GM12878 (cell line): ENCODE results near the gene HTRA3.

Experiments used
- EP300 ChIP-seq, 2 experiments: fragments of 150-350 bp in 1 of 2; IDR thresholded peaks; 2 replicates each; pipeline ENCODE4 v1.6.1; 2011 to 2012; ENCODE audit warnings: low read depth in 2 of 2, low read length in 2 of 2, borderline replicate concordance in 1 of 2, improper control_type of control experiment in 1 of 2, inconsistent platforms in 1 of 2; ENCODE audit not compliant: control insufficient read depth in 1 of 2
- ESRRA ChIP-seq: IDR thresholded peaks from 2 replicates; pipeline ENCODE4 v1.6.1; 2012; ENCODE audit warnings: mild to moderate bottlenecking, low read length, improper control_type of control experiment
- GATAD2B ChIP-seq: fragments of 450-650 bp; conservative IDR thresholded peaks from 2 replicates; pipeline ENCODE4 v1.6.1; 2017; ENCODE audit warnings: low read depth, mild to moderate bottlenecking, moderate library complexity
- JUND ChIP-seq: IDR thresholded peaks from 2 replicates; pipeline ENCODE4 v1.6.1; 2012; ENCODE audit warnings: low read depth, mild to moderate bottlenecking, low read length, improper control_type of control experiment, moderate library complexity
- NR2C1 ChIP-seq: fragments of 450-650 bp; IDR thresholded peaks from 2 replicates; pipeline ENCODE4 v1.6.1; 2017; ENCODE audit warnings: antibody characterized with exemption, mild to moderate bottlenecking, moderate library complexity
- POLR2A ChIP-seq: IDR thresholded peaks from 2 replicates; pipeline ENCODE4 v1.6.1; 2011; ENCODE audit warnings: low read depth, mild to moderate bottlenecking, low read length
- RAD21 ChIP-seq: IDR thresholded peaks from 2 replicates; pipeline ENCODE4 v1.6.1; 2011; ENCODE audit warnings: mild to moderate bottlenecking, low read depth, low read length, moderate library complexity; ENCODE audit not compliant: insufficient read depth
- RFX5 ChIP-seq: IDR thresholded peaks from 2 replicates; pipeline ENCODE4 v1.6.1; 2011; ENCODE audit warnings: low read depth, low read length, improper control_type of control experiment
- TAF1 ChIP-seq: IDR thresholded peaks from 2 replicates; pipeline ENCODE4 v1.6.1; 2011; ENCODE audit warnings: mild to moderate bottlenecking, low read depth, low read length, borderline replicate concordance
- TF ChIP-seq, protein P1 (sequence below), 3 experiments: IDR thresholded peaks in 2 of 3; conservative IDR thresholded peaks in 1 of 3; 2 replicates each; pipeline ENCODE4 v1.5.1; 2011; ENCODE audit warnings: low read depth in 3 of 3, low read length in 3 of 3, mild to moderate bottlenecking in 3 of 3, control low read depth in 2 of 3, moderate library complexity in 2 of 3, inconsistent platforms in 1 of 3, mixed read lengths in 1 of 3; ENCODE audit not compliant: control insufficient read depth in 2 of 3, insufficient read depth in 1 of 3; ENCODE audit errors: extremely low read depth in 1 of 3
- TF ChIP-seq, protein P2 (sequence below): IDR thresholded peaks from 2 replicates; pipeline ENCODE4 v1.6.1; 2012; ENCODE audit warnings: mild to moderate bottlenecking, low read depth, low read length

DNA sequence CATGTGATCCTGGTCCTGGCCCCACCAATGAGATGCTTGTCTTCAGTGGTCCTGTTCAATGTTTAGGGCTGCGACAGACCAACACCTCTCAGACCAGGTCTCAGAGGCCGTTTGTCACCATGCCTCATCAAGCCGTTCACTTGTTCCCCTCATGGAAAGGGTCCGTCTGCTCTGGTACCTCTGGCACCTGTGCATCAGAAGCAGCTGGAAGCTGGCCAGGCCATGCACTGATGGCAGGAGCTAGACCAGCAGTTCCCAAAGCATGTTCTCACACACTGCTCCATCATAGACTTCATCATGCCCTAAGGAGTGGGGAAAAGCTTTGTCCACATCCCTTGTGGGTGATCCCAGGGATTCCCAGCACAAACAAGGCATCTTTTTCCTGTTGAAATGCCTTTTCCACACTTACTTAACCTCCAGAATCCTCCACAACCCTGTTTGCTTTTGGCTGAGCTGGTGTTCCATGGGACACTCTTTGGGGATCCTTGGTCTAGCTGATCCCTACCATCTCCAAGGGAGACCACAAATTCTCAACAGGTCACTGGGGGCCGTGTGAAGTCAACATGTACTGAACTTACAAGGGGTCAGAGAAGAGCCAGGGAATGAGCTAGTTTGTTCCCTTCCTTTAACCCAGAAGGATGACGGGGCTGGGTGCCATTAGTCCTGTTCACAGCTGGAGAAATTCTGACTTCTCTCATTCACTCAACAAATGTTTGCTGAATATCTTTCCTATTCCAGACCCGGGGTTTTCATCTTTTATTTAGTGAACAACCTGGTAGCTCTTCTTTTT, 48.7 kb upstream of the HTRA3 start:
- TF ChIP-seq, protein P1, sequence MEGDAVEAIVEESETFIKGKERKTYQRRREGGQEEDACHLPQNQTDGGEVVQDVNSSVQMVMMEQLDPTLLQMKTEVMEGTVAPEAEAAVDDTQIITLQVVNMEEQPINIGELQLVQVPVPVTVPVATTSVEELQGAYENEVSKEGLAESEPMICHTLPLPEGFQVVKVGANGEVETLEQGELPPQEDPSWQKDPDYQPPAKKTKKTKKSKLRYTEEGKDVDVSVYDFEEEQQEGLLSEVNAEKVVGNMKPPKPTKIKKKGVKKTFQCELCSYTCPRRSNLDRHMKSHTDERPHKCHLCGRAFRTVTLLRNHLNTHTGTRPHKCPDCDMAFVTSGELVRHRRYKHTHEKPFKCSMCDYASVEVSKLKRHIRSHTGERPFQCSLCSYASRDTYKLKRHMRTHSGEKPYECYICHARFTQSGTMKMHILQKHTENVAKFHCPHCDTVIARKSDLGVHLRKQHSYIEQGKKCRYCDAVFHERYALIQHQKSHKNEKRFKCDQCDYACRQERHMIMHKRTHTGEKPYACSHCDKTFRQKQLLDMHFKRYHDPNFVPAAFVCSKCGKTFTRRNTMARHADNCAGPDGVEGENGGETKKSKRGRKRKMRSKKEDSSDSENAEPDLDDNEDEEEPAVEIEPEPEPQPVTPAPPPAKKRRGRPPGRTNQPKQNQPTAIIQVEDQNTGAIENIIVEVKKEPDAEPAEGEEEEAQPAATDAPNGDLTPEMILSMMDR (IDR thresholded peaks at IDR 0.05 in 2 of 3, conservative IDR thresholded peaks at IDR 0.05 in 1 of 3; ENCODE audit: control insufficient read depth in 2 of 3, extremely low read depth in 1 of 3, insufficient read depth in 1 of 3, low read depth in 3 of 3, low read length in 3 of 3) = no peak
- no peak for TF ChIP-seq ESRRA
- TF ChIP-seq NR2C1 = no peak
- no peak for TF ChIP-seq RFX5
- TF ChIP-seq RAD21 = no peak
- no peak for TF ChIP-seq TAF1
- TF ChIP-seq GATAD2B = no peak
- TF ChIP-seq POLR2A = peak; percentile 51; the same call in 1 of the 2 replicates
- TF ChIP-seq EP300 (IDR thresholded peaks at IDR 0.05; ENCODE audit: borderline replicate concordance in 1 of 2, control insufficient read depth in 1 of 2, low read depth in 2 of 2, low read length in 2 of 2) = no peak
- TF ChIP-seq, protein P2, sequence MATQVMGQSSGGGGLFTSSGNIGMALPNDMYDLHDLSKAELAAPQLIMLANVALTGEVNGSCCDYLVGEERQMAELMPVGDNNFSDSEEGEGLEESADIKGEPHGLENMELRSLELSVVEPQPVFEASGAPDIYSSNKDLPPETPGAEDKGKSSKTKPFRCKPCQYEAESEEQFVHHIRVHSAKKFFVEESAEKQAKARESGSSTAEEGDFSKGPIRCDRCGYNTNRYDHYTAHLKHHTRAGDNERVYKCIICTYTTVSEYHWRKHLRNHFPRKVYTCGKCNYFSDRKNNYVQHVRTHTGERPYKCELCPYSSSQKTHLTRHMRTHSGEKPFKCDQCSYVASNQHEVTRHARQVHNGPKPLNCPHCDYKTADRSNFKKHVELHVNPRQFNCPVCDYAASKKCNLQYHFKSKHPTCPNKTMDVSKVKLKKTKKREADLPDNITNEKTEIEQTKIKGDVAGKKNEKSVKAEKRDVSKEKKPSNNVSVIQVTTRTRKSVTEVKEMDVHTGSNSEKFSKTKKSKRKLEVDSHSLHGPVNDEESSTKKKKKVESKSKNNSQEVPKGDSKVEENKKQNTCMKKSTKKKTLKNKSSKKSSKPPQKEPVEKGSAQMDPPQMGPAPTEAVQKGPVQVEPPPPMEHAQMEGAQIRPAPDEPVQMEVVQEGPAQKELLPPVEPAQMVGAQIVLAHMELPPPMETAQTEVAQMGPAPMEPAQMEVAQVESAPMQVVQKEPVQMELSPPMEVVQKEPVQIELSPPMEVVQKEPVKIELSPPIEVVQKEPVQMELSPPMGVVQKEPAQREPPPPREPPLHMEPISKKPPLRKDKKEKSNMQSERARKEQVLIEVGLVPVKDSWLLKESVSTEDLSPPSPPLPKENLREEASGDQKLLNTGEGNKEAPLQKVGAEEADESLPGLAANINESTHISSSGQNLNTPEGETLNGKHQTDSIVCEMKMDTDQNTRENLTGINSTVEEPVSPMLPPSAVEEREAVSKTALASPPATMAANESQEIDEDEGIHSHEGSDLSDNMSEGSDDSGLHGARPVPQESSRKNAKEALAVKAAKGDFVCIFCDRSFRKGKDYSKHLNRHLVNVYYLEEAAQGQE = no peak
- TF ChIP-seq JUND = no peak
